OCI-LY7 (cell line): ENCODE measurements around the gene TBX6. TPM values are rescaled to one million over a fixed set of nuclear protein-coding genes. Genes with fewer than 3 reads are reported as not detected.
"Not testable (repeated sequence)": the region's sequence is repeated elsewhere in the genome, so short reads cannot be mapped to it uniquely, and the experiment has no call there.

ENCODE experiments used
- BruUV-seq: library from RNA; stranded (reverse); fragments of 400-500 nt; replicated peaks from 2 replicates; lab custom pipeline; 2021; lab: Mats Ljungman, UMichigan
- CTCF ChIA-PET: fragments of 300-600 bp; sonication (Branson Sonifier 250); formaldehyde crosslinking; loops from one replicate; lab custom pipeline; 2022; ENCODE audit warnings: antibody characterized with exemption; ENCODE audit not compliant: unreplicated experiment; lab: Charles Lee
- POLR2A ChIA-PET: fragments of 300-600 bp; sonication (Branson Sonifier 250); formaldehyde crosslinking; loops from one replicate; lab custom pipeline; 2022; ENCODE audit warnings: antibody characterized with exemption; lab: Charles Lee
- DNase-seq: peaks from one replicate; pipeline ENCODE4 v3.0.0-alpha.2; 2015; ENCODE audit warnings: low spot score
- H2AFZ ChIP-seq: fragments of 200-600 bp; sonication (generic), shearing (Covaris generic); 2 replicates; pipeline ENCODE4 v1.6.1; 2014; ENCODE audit warnings: mild to moderate bottlenecking, antibody characterized with exemption, low read length, moderate library complexity
- H3K27ac ChIP-seq: fragments of 200-600 bp; sonication (generic); 2 replicates; pipeline ENCODE4 v1.5.1; 2014; ENCODE audit warnings: mixed run types, low read depth, mild to moderate bottlenecking, moderate library complexity, low read length, inconsistent platforms; ENCODE audit not compliant: poor library complexity, severe bottlenecking
- H3K36me3 ChIP-seq: fragments of 200-600 bp; sonication (generic); 2 replicates; pipeline ENCODE4 v1.6.1; 2014; ENCODE audit warnings: mild to moderate bottlenecking, antibody characterized with exemption, low read length, moderate library complexity, mixed read lengths; ENCODE audit not compliant: insufficient read depth
- H3K4me1 ChIP-seq: fragments of 200-600 bp; sonication (generic); 2 replicates; pipeline ENCODE4 v1.5.1; 2014; ENCODE audit warnings: mild to moderate bottlenecking, low read length; ENCODE audit not compliant: insufficient read depth, poor library complexity, severe bottlenecking
- H3K4me2 ChIP-seq: fragments of 200-600 bp; sonication (generic); 2 replicates; pipeline ENCODE4 v1.6.1; 2014; ENCODE audit warnings: mild to moderate bottlenecking, low read length
- H3K4me3 ChIP-seq: fragments of 200-600 bp; sonication (generic); 2 replicates; pipeline ENCODE4 v1.5.1; 2014; ENCODE audit warnings: mild to moderate bottlenecking, low read depth, low read length; ENCODE audit not compliant: poor library complexity, severe bottlenecking
- H3K79me2 ChIP-seq: fragments of 200-600 bp; sonication (generic); 2 replicates; pipeline ENCODE4 v1.6.1; 2016; ENCODE audit warnings: low read depth, mild to moderate bottlenecking, low read length, moderate library complexity, mixed read lengths; ENCODE audit not compliant: insufficient read depth
- H3K9me2 ChIP-seq: fragments of 200-600 bp; sonication (generic); 2 replicates; pipeline ENCODE4 v1.6.1; 2016; ENCODE audit warnings: mild to moderate bottlenecking, low read length, mixed read lengths; ENCODE audit not compliant: insufficient read depth
- H3K9me3 ChIP-seq: fragments of 200-600 bp; sonication (generic); 2 replicates; pipeline ENCODE4 v1.6.1; 2014; ENCODE audit warnings: mild to moderate bottlenecking, mixed run types, low read length, mixed read lengths
- H4K20me1 ChIP-seq: fragments of 200-600 bp; sonication (generic); 2 replicates; pipeline ENCODE4 v1.6.1; 2014; ENCODE audit warnings: mild to moderate bottlenecking, antibody characterized with exemption, low read length, moderate library complexity, mixed read lengths; ENCODE audit not compliant: insufficient read depth
- EZH2phosphoT487 ChIP-seq: fragments of 200-600 bp; sonication (generic); IDR thresholded peaks from 2 replicates; pipeline ENCODE4 v1.6.1; 2018; ENCODE audit warnings: low read depth, borderline replicate concordance, mild to moderate bottlenecking, mixed run types, antibody characterized with exemption, low read length, moderate library complexity, mixed read lengths
- intact Hi-C: fragments of 100-400 bp; cut with micrococcal nuclease; formaldehyde crosslinking; loops from one replicate; pipeline ENCODE4 v1.10.0; 2022; ENCODE audit not compliant: unreplicated experiment
- total RNA-seq, 2 experiments: library from RNA; depleted of rRNA in 1 of 2; stranded (reverse); fragments of >200 nt in 1 of 2; shearing (Covaris generic) in 1 of 2; gene quantifications; 2 replicates each; pipeline ENCODE4 v1.2.3, GENCODE V29; 2014 to 2022
- TF ChIP-seq, protein P1 (sequence below): fragments of 200-600 bp; sonication (generic); conservative IDR thresholded peaks from 2 replicates; pipeline ENCODE4 v1.5.1; 2014; ENCODE audit warnings: mild to moderate bottlenecking, antibody characterized with exemption, low read length, moderate library complexity, mixed read lengths

TBX6 gene
- total RNA-seq, 2 experiments from 2014 or later, result 1.4 to 3.7 TPM

DNA sequence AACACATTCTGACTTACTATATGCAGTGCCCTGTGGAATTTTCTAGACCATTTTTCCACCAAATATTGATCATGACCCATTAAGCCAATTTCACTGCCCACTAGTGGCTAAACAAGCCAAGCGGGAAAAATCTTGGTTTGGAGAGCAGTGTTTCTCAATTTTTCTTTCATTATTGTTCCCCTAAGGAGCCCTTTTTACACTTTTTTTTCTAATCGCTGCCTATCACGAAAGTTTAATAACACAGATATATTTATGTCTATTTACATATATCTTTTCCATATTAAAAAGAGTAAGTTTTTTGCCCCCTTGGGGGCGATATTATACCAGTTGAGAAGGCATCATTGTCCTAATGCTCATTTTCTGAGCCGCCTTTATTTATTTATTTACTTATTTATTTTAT lies 49.9 kb downstream of the TBX6 start:
- Histone ChIP-seq H3K79me2 (no peaks in the 10 kb centered on the region), H3K4me3 (no peak overlapping the region), H3K4me2 (no peak overlapping the region), H3K9me2 (no peaks in the 10 kb centered on the region), H3K36me3 (no peaks in the 10 kb centered on the region), H2AFZ (no peak overlapping the region), H3K4me1 (no peaks in the 10 kb centered on the region), H3K9me3 (no peaks in the 10 kb centered on the region), H4K20me1 (no peaks in the 10 kb centered on the region), H3K27ac (no peak overlapping the region)
- DNase-seq, result peak; percentile 39
- POLR2A ChIA-PET, result interaction anchor here (1.2 kb wide), 1 partner anchor 22 kb away, joined by 3 read pairs; no protein-coding TSS in a partner anchor
- BruUV-seq, result no TSS peak
- intact Hi-C loops, result loop anchor here (2.0 kb wide), 1 partner anchor 51 kb away; no protein-coding TSS in a partner anchor
- TF ChIP-seq, protein P1, sequence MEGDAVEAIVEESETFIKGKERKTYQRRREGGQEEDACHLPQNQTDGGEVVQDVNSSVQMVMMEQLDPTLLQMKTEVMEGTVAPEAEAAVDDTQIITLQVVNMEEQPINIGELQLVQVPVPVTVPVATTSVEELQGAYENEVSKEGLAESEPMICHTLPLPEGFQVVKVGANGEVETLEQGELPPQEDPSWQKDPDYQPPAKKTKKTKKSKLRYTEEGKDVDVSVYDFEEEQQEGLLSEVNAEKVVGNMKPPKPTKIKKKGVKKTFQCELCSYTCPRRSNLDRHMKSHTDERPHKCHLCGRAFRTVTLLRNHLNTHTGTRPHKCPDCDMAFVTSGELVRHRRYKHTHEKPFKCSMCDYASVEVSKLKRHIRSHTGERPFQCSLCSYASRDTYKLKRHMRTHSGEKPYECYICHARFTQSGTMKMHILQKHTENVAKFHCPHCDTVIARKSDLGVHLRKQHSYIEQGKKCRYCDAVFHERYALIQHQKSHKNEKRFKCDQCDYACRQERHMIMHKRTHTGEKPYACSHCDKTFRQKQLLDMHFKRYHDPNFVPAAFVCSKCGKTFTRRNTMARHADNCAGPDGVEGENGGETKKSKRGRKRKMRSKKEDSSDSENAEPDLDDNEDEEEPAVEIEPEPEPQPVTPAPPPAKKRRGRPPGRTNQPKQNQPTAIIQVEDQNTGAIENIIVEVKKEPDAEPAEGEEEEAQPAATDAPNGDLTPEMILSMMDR, result peak; percentile 76
- TF ChIP-seq EZH2phosphoT487, result no peak
- CTCF ChIA-PET, result no interaction called here

DNA sequence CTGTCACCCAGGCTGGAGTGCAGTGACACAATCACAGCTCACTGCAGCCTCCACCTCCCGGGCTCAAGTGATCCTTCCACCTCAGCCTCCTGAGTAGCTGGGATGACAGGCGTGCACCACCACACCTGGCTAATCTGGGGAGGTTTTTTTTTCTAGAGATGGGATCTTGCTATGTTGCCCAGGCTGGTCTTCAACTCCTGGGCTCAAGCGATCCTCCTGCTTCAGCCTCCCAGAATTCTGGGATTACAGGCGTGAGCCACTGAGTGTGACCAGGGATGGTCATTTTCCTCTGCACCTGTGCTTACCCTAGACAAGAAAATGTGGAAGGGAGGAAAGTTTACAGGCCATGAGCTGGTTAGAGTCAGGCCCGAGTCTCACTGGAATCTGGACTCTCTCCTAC lies 51.0 kb downstream of the TBX6 start:
- H3K27ac ChIP-seq, H3K4me1 ChIP-seq, H2AFZ ChIP-seq, DNase-seq, BruUV-seq, H3K79me2 ChIP-seq, H3K9me2 ChIP-seq, H3K9me3 ChIP-seq, H4K20me1 ChIP-seq, intact Hi-C loops, H3K36me3 ChIP-seq, H3K4me3 ChIP-seq, CTCF ChIA-PET, H3K4me2 ChIP-seq: not testable (repeated sequence)
- POLR2A ChIA-PET, result interaction anchor here (1.2 kb wide), 1 partner anchor 23 kb away, joined by 3 read pairs; no protein-coding TSS in a partner anchor

DNA sequence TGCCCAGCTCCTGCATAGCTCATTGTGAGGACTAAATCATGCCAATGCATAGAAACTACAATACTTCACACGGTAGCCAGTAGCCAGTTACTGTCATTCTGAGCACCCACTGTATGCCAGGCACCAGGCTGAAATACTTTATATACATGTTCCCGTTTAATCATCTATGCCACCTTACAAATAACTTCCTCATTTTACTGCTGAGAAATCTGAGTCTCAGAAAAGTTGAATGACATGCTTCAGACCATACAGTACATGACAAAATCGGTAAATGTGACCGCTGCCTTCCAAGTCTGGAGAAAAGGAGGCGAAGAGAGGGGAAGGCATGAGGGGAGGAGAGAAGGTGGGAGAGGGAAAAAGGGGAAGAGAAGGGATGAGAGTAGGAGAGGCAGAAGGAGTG lies 51.5 kb downstream of the TBX6 start:
- BruUV-seq, result no TSS peak
- DNase-seq, result no peak
- ChIA-PET POLR2A (no interaction called here), CTCF (no interaction called here)
- H3K9me2 ChIP-seq, result no peaks in the 10 kb centered on the region
- no peak overlapping the region for H3K27ac ChIP-seq
- no peak overlapping the region for H2AFZ ChIP-seq
- H3K4me2 ChIP-seq, result no peak overlapping the region
- no peaks in the 10 kb centered on the region for H3K9me3 ChIP-seq
- no peak overlapping the region for H3K4me3 ChIP-seq
- no peaks in the 10 kb centered on the region for H3K79me2 ChIP-seq
- no peak for TF ChIP-seq EZH2phosphoT487
- TF ChIP-seq, protein P1, result no peak
- intact Hi-C loops, result no loop called here
- H4K20me1 ChIP-seq, result no peaks in the 10 kb centered on the region
- H3K4me1 ChIP-seq, result no peaks in the 10 kb centered on the region
- H3K36me3 ChIP-seq, result no peaks in the 10 kb centered on the region

Other genes starting within 250 kb of the TBX6 start
- gene CDIPT, start 228.7 kb downstream of the TBX6 start, total RNA-seq (2014; rRNA removed; shearing (Covaris generic)), result 39.6 and 52.4 TPM in 2 replicates
- gene CDIPT, start 228.7 kb downstream of the TBX6 start, total RNA-seq (2022), result 41.4 and 43.5 TPM in 2 replicates
- gene SEZ6L2, start 192.4 kb downstream of the TBX6 start, total RNA-seq (2014; rRNA removed; shearing (Covaris generic)), result 0.98 TPM in 1 of 2 replicates, not detected in the other
- gene SEZ6L2, start 192.4 kb downstream of the TBX6 start, total RNA-seq (2022), result 0.83 and 1.0 TPM in 2 replicates
- not detected in 2 replicates for gene ASPHD1, start 191.4 kb downstream of the TBX6 start, total RNA-seq (2014; rRNA removed; shearing (Covaris generic))
- 0.30 TPM in 1 of 2 replicates, not detected in the other for gene ASPHD1, start 191.4 kb downstream of the TBX6 start, total RNA-seq (2022)
- 14.4 and 15.9 TPM in 2 replicates for gene KCTD13, start 165.7 kb downstream of the TBX6 start, total RNA-seq (2014; rRNA removed; shearing (Covaris generic))
- gene KCTD13, start 165.7 kb downstream of the TBX6 start, total RNA-seq (2022), result 48.0 and 49.5 TPM in 2 replicates
- 75.7 and 94.1 TPM in 2 replicates for gene TMEM219, start 129.8 kb downstream of the TBX6 start, total RNA-seq (2014; rRNA removed; shearing (Covaris generic))
- 82.9 and 88.6 TPM in 2 replicates for gene TMEM219, start 129.8 kb downstream of the TBX6 start, total RNA-seq (2022)
- 31.7 and 33.3 TPM in 2 replicates for gene TAOK2, start 118.1 kb downstream of the TBX6 start, total RNA-seq (2014; rRNA removed; shearing (Covaris generic))
- 45.0 and 46.8 TPM in 2 replicates for gene TAOK2, start 118.1 kb downstream of the TBX6 start, total RNA-seq (2022)
- 54.4 and 60.4 TPM in 2 replicates for gene HIRIP3, start 96.3 kb downstream of the TBX6 start, total RNA-seq (2014; rRNA removed; shearing (Covaris generic))
- 43.2 and 52.3 TPM in 2 replicates for gene HIRIP3, start 96.3 kb downstream of the TBX6 start, total RNA-seq (2022)
- 88.0 and 94.7 TPM in 2 replicates for gene INO80E, start 95.7 kb downstream of the TBX6 start, total RNA-seq (2014; rRNA removed; shearing (Covaris generic))
- gene INO80E, start 95.7 kb downstream of the TBX6 start, total RNA-seq (2022), result 129 and 140 TPM in 2 replicates
- not detected in 2 replicates for gene DOC2A, start 80.9 kb downstream of the TBX6 start, total RNA-seq (2014; rRNA removed; shearing (Covaris generic))
- 0.31 and 0.91 TPM in 2 replicates for gene DOC2A, start 80.9 kb downstream of the TBX6 start, total RNA-seq (2022)
- not detected in 2 replicates for gene C16orf92, start 68.7 kb downstream of the TBX6 start, total RNA-seq (2014; rRNA removed; shearing (Covaris generic))
- not detected in 2 replicates for gene C16orf92, start 68.7 kb downstream of the TBX6 start, total RNA-seq (2022)
- 2.6 and 4.3 TPM in 2 replicates for gene TLCD3B, start 60.7 kb downstream of the TBX6 start, total RNA-seq (2014; rRNA removed; shearing (Covaris generic))
- gene TLCD3B, start 60.7 kb downstream of the TBX6 start, total RNA-seq (2022), result 17.6 and 21.3 TPM in 2 replicates
- gene ALDOA, start 26.2 kb downstream of the TBX6 start, total RNA-seq (2014; rRNA removed; shearing (Covaris generic)), result 646 and 809 TPM in 2 replicates
- 811 and 1,029 TPM in 2 replicates for gene ALDOA, start 26.2 kb downstream of the TBX6 start, total RNA-seq (2022)
- gene PPP4C, start 15.9 kb downstream of the TBX6 start, total RNA-seq (2014; rRNA removed; shearing (Covaris generic)), result 137 and 144 TPM in 2 replicates
- gene PPP4C, start 15.9 kb downstream of the TBX6 start, total RNA-seq (2022), result 124 and 130 TPM in 2 replicates
- gene YPEL3, start 4.3 kb upstream of the TBX6 start, total RNA-seq (2014; rRNA removed; shearing (Covaris generic)), result 17.5 and 18.6 TPM in 2 replicates
- gene YPEL3, start 4.3 kb upstream of the TBX6 start, total RNA-seq (2022), result 34.5 and 50.6 TPM in 2 replicates
- gene GDPD3, start 21.6 kb upstream of the TBX6 start, total RNA-seq (2014; rRNA removed; shearing (Covaris generic)), result 1.8 and 2.0 TPM in 2 replicates
- gene GDPD3, start 21.6 kb upstream of the TBX6 start, total RNA-seq (2022), result 5.0 and 5.2 TPM in 2 replicates
- gene MAPK3, start 31.3 kb upstream of the TBX6 start, total RNA-seq (2014; rRNA removed; shearing (Covaris generic)), result 9.9 and 25.3 TPM in 2 replicates
- 30.1 and 34.6 TPM in 2 replicates for gene MAPK3, start 31.3 kb upstream of the TBX6 start, total RNA-seq (2022)
- gene CORO1A, start 91.7 kb upstream of the TBX6 start, total RNA-seq (2014; rRNA removed; shearing (Covaris generic)), result 351 and 394 TPM in 2 replicates
- 524 and 567 TPM in 2 replicates for gene CORO1A, start 91.7 kb upstream of the TBX6 start, total RNA-seq (2022)
- gene BOLA2B, start 101.7 kb upstream of the TBX6 start, total RNA-seq (2014; rRNA removed; shearing (Covaris generic)), result 73.1 and 119 TPM in 2 replicates
- 169 and 179 TPM in 2 replicates for gene BOLA2B, start 101.7 kb upstream of the TBX6 start, total RNA-seq (2022)
- 83.7 and 84.1 TPM in 2 replicates for gene SLX1A, start 102.0 kb upstream of the TBX6 start, total RNA-seq (2014; rRNA removed; shearing (Covaris generic))
- 55.7 and 81.9 TPM in 2 replicates for gene SLX1A, start 102.0 kb upstream of the TBX6 start, total RNA-seq (2022)
- gene SULT1A3, start 107.3 kb upstream of the TBX6 start, total RNA-seq (2014; rRNA removed; shearing (Covaris generic)), result 3.8 and 7.9 TPM in 2 replicates
- gene SULT1A3, start 107.3 kb upstream of the TBX6 start, total RNA-seq (2022), result 30.1 and 31.7 TPM in 2 replicates
- gene NPIPB13, start 156.6 kb upstream of the TBX6 start, total RNA-seq (2014; rRNA removed; shearing (Covaris generic)), result 2.9 and 10.2 TPM in 2 replicates
- 50.5 and 51.4 TPM in 2 replicates for gene NPIPB13, start 156.6 kb upstream of the TBX6 start, total RNA-seq (2022)